H1 (cell line): ENCODE measurements around the gene SYCE3. TPM values are rescaled to one million over a fixed set of nuclear protein-coding genes. Genes with fewer than 3 reads are reported as not detected.

ENCODE experiments used
- EP300 ChIP-seq, 2 experiments: IDR thresholded peaks; 1 replicate in 1 of 2; 2 replicates in 1 of 2; pipeline ENCODE4 v1.6.1; 2011 to 2012; ENCODE audit warnings: low read depth in 2 of 2, low read length in 2 of 2, mild to moderate bottlenecking in 2 of 2, borderline replicate concordance in 1 of 2, inconsistent platforms in 1 of 2, moderate library complexity in 1 of 2
- KDM4A ChIP-seq: IDR thresholded peaks from one replicate; pipeline ENCODE4 v1.7.1; 2012; ENCODE audit warnings: low read depth, mild to moderate bottlenecking, moderate library complexity, low read length, inconsistent platforms; ENCODE audit not compliant: severe bottlenecking
- POLR2A ChIP-seq, 2 experiments: IDR thresholded peaks; 1 replicate in 1 of 2; 2 replicates in 1 of 2; pipeline ENCODE4 v1.6.1; 2011; ENCODE audit warnings: low read depth in 2 of 2, low read length in 2 of 2, mild to moderate bottlenecking in 2 of 2; ENCODE audit errors: control extremely low read depth in 1 of 2
- RXRA ChIP-seq: IDR thresholded peaks from 2 replicates; pipeline ENCODE4 v1.6.1; 2011; ENCODE audit warnings: low read depth, mild to moderate bottlenecking, low read length, moderate library complexity; ENCODE audit not compliant: insufficient read depth
- SRF ChIP-seq: IDR thresholded peaks from 2 replicates; pipeline ENCODE4 v1.6.1; 2011; ENCODE audit warnings: mild to moderate bottlenecking, low read depth, low read length, moderate library complexity
- polyA plus RNA-seq, 7 experiments: library from polyadenylated mRNA; depleted of rRNA in 3 of 7; stranded (reverse) in 5 of 7; unstranded in 2 of 7; fragments of >200 nt in 5 of 7; fragments of 200-250 nt in 2 of 7; gene quantifications; 1 replicate in 5 of 7; 2 replicates in 1 of 7; 4 replicates in 1 of 7; pipeline versions ENCODE4 v1.2.1 to v1.2.3, GENCODE V29; 2011 to 2013; ENCODE audit warnings: missing spikeins in 2 of 7, mixed read lengths in 2 of 7
- total RNA-seq: library from RNA; stranded (reverse); fragmentation: NEBNext Ultra II Directional; extraction: Animal tissue kit (Norgen Biotek cat#: 25700); gene quantifications from 2 replicates; pipeline ENCODE4 v1.2.1, GENCODE V29; 2021

The SYCE3 gene
- total and polyA plus RNA-seq, 2 of the 8 experiments (the other 6 are each of a cell fraction or from before 2014, with no cell fraction given): 1.9 TPM; not detected in 1

- TF ChIP-seq KDM4A: no peak
- no peak for TF ChIP-seq RXRA
- no peak for TF ChIP-seq SRF
- no peak for TF ChIP-seq POLR2A (IDR thresholded peaks at IDR 0.05; ENCODE audit: control extremely low read depth in 1 of 2, low read depth in 2 of 2, low read length in 2 of 2)
- no peak for TF ChIP-seq EP300 (IDR thresholded peaks at IDR 0.05; ENCODE audit: borderline replicate concordance in 1 of 2, low read depth in 2 of 2, low read length in 2 of 2)
Measured at GRCh38 chr22:50517495-50518260, 45.0 kb downstream of the SYCE3 start (continued).
